ENCODE data around the gene MOSMO. TPM values are rescaled to one million over a fixed set of nuclear protein-coding genes. Genes with fewer than 3 reads are reported as not detected.

The MOSMO gene
- total and polyA plus RNA-seq, 4 donors: 3.9 to 13.6 (median 4.5) TPM

DNA sequence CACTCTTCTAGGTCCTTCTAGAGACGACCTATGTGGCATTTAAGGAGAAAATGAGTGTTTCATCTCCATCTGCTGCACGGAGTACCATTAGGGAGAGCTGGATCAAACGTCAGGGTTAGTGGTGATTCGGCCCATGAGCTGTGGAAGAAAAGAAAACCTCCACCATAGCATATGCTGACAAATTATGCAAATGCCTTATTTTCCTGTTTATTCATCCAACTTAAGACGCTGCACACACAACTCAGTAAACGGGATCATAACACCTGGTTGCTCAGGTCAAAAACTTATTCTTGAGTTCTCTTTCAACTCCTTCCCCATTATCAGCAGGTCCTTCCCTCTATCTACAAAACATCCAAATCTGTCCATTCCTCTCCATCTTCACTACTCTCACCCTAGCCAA, 1.3 kb upstream of the MOSMO start (continued):
- TF ChIP-seq, protein P1, sequence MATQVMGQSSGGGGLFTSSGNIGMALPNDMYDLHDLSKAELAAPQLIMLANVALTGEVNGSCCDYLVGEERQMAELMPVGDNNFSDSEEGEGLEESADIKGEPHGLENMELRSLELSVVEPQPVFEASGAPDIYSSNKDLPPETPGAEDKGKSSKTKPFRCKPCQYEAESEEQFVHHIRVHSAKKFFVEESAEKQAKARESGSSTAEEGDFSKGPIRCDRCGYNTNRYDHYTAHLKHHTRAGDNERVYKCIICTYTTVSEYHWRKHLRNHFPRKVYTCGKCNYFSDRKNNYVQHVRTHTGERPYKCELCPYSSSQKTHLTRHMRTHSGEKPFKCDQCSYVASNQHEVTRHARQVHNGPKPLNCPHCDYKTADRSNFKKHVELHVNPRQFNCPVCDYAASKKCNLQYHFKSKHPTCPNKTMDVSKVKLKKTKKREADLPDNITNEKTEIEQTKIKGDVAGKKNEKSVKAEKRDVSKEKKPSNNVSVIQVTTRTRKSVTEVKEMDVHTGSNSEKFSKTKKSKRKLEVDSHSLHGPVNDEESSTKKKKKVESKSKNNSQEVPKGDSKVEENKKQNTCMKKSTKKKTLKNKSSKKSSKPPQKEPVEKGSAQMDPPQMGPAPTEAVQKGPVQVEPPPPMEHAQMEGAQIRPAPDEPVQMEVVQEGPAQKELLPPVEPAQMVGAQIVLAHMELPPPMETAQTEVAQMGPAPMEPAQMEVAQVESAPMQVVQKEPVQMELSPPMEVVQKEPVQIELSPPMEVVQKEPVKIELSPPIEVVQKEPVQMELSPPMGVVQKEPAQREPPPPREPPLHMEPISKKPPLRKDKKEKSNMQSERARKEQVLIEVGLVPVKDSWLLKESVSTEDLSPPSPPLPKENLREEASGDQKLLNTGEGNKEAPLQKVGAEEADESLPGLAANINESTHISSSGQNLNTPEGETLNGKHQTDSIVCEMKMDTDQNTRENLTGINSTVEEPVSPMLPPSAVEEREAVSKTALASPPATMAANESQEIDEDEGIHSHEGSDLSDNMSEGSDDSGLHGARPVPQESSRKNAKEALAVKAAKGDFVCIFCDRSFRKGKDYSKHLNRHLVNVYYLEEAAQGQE (IDR thresholded peaks at IDR 0.05): no peak
- no peak for TF ChIP-seq HNF4A (conservative IDR thresholded peaks at IDR 0.05)

DNA sequence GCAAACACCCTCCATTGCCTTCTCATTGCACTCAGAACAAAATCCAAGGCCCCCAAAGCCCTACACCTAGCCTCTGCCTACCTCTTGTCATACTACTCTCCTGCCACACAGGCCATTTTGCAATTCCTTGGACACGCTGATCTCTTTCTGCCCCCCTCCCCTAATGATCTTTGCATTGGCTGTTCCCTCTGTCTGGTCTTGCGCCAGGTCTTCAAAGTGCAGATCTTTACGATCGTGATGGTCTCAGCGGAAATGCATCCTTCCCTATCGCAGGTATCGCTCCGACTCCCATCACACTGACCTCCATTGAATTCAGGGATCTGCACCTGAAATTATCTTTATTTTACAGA, 777 bp upstream of the MOSMO start:
- TF ChIP-seq, protein P1 (IDR thresholded peaks at IDR 0.05): no peak
- TF ChIP-seq EGR1 (IDR thresholded peaks at IDR 0.05; ENCODE audit: low read depth in 2 of 2) (no peak), HNF4G (IDR thresholded peaks at IDR 0.05) (no peak), NR2F2 (IDR thresholded peaks at IDR 0.05) (no peak), FOXA2 (IDR thresholded peaks at IDR 0.05) (no peak), RXRA (IDR thresholded peaks at IDR 0.05) (no peak), RAD21 (IDR thresholded peaks at IDR 0.05) (no peak), GABPA (IDR thresholded peaks at IDR 0.05 in 1 of 2, conservative IDR thresholded peaks at IDR 0.05 in 1 of 2) (no peak), SP1 (IDR thresholded peaks at IDR 0.05) (no peak), TAF1 (conservative IDR thresholded peaks at IDR 0.05) (no peak), JUND (IDR thresholded peaks at IDR 0.05) (no peak), YY1 (IDR thresholded peaks at IDR 0.05) (no peak), HNF4A (conservative IDR thresholded peaks at IDR 0.05) (no peak)
- TF ChIP-seq, protein P2, sequence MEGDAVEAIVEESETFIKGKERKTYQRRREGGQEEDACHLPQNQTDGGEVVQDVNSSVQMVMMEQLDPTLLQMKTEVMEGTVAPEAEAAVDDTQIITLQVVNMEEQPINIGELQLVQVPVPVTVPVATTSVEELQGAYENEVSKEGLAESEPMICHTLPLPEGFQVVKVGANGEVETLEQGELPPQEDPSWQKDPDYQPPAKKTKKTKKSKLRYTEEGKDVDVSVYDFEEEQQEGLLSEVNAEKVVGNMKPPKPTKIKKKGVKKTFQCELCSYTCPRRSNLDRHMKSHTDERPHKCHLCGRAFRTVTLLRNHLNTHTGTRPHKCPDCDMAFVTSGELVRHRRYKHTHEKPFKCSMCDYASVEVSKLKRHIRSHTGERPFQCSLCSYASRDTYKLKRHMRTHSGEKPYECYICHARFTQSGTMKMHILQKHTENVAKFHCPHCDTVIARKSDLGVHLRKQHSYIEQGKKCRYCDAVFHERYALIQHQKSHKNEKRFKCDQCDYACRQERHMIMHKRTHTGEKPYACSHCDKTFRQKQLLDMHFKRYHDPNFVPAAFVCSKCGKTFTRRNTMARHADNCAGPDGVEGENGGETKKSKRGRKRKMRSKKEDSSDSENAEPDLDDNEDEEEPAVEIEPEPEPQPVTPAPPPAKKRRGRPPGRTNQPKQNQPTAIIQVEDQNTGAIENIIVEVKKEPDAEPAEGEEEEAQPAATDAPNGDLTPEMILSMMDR (IDR thresholded peaks at IDR 0.05; ENCODE audit: low read depth, low read length, missing input control): no peak
- TF ChIP-seq, protein P3, sequence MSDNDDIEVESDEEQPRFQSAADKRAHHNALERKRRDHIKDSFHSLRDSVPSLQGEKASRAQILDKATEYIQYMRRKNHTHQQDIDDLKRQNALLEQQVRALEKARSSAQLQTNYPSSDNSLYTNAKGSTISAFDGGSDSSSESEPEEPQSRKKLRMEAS (IDR thresholded peaks at IDR 0.05): no peak
- TF ChIP-seq, protein P4, sequence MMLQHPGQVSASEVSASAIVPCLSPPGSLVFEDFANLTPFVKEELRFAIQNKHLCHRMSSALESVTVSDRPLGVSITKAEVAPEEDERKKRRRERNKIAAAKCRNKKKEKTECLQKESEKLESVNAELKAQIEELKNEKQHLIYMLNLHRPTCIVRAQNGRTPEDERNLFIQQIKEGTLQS (IDR thresholded peaks at IDR 0.05): no peak
- WGBS: 6% methylated on average over 8 of the region's 8 CpGs

More for the DNA sequence above, 777 bp upstream of the MOSMO start:
- no peaks in the 10 kb centered on the region for H3K27me3 ChIP-seq (ENCODE audit: control insufficient read depth in 4 of 4, insufficient read depth in 4 of 4, low read length in 3 of 4)
- H3K9ac ChIP-seq (ENCODE audit: low read depth in 1 of 2, low read length in 2 of 2): peak overlapping the region in 1 of 2 donors; percentile 54
- H3K9me3 ChIP-seq (ENCODE audit: control insufficient read depth in 4 of 4, low read length in 3 of 4): no peaks in the 10 kb centered on the region
- H3K36me3 ChIP-seq (ENCODE audit: control insufficient read depth in 4 of 4, insufficient read depth in 3 of 4, low read depth in 1 of 4, low read length in 3 of 4): peaks cover 0 to 1% (median 0%) of the 10 kb centered on the region in 4 donors
- no peak for DNase-seq (ENCODE audit: low spot score)
- peak overlapping the region in 1 of 2 donors; percentile 88 for H3K27ac ChIP-seq (ENCODE audit: low read depth in 1 of 2, low read length in 2 of 2)
- peak overlapping the region; percentile 55 to 99 (median 81) for H3K4me3 ChIP-seq (ENCODE audit: low read depth in 1 of 3, low read length in 3 of 3)
- peaks cover 7 to 19% (median 12%) of the 10 kb centered on the region in 4 donors for H3K4me1 ChIP-seq (ENCODE audit: control insufficient read depth in 4 of 4, insufficient read depth in 4 of 4, low read length in 3 of 4)

All from liver (tissue), 9 donors.